ENCODE results near the gene RALGAPA2. TPM values are rescaled to one million over a fixed set of nuclear protein-coding genes. Genes with fewer than 3 reads are reported as not detected.

Gene RALGAPA2
- total RNA-seq, 2 donors from 2014 or later, result 40.2 to 45.4 TPM

GRCh38 chr20:20754714-20755113, 42.3 kb upstream of the RALGAPA2 start:
- H3K27ac ChIP-seq, result no peak overlapping the region
- H3K9me3 ChIP-seq, result no peaks in the 10 kb centered on the region
- H3K4me1 ChIP-seq, result peaks cover 4% of the 10 kb centered on the region
- no peak overlapping the region for H3K4me3 ChIP-seq
- DNase-seq (no peak), ATAC-seq (no peak)
- H3K36me3 ChIP-seq (replicated peaks in 1 of 2; ENCODE audit: insufficient read depth in 1 of 2, low read depth in 2 of 2), result no peaks in the 10 kb centered on the region
- intact Hi-C loops (cut with DNase I), result no loop called here
- TF ChIP-seq CTCF (IDR thresholded peaks at IDR 0.05) (no peak), POLR2A (IDR thresholded peaks at IDR 0.05) (no peak)
- no peaks in the 10 kb centered on the region for H3K27me3 ChIP-seq
- WGBS, 2 donors, result 63 to 67% methylated on average over 3 of the region's 3 CpGs

DNA sequence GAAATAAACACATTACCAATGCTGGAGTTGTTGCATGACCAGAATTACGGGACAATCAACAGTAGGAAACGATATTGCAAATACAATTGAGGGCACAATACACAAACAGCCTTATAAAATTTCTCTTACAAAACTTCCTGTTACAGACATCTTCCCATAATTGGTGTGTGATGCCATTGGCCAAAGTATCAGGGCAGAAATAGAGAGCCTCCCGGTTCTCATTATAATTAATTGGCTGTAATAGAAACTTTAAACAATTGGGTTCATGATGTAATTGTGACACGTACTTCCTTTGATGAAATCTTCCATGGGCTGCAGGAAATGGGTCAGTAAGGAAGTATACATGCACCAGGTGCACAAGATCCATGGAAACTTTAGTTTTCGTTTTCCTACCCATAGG, 40.3 kb upstream of the RALGAPA2 start:
- DNase-seq (no peak), ATAC-seq (no peak)
- 48 to 54% methylated on average over 5 of the region's 5 CpGs for WGBS, 2 donors
- TF ChIP-seq CTCF (IDR thresholded peaks at IDR 0.05) (no peak), POLR2A (IDR thresholded peaks at IDR 0.05) (no peak)
- Histone ChIP-seq H3K4me3 (no peak overlapping the region), H3K27me3 (no peaks in the 10 kb centered on the region), H3K4me1 (no peaks in the 10 kb centered on the region), H3K27ac (no peak overlapping the region), H3K36me3 (replicated peaks in 1 of 2; ENCODE audit: insufficient read depth in 1 of 2, low read depth in 2 of 2) (no peaks in the 10 kb centered on the region), H3K9me3 (no peaks in the 10 kb centered on the region)
- intact Hi-C loops (cut with DNase I), result no loop called here

DNA sequence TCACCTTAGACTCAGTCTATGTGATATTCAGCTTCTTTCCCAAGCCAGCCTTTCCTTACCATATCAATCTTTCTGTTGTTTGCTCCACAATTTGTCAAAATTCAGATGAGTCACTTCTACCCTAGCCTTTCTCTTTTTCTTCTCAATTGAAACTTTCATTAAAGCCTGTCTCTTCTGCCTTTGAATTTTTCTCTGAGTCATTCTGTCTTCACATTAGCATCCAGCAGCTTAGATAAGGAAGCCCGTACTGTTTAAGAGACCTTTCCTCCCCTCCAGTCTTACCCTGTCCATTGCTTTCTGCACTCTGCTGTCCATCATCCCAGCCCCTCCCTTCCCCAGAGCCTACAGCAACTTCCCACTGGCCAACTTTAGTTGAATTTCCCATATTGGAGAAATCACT, 34.9 kb upstream of the RALGAPA2 start:
- H3K9me3 ChIP-seq, result no peaks in the 10 kb centered on the region
- H3K36me3 ChIP-seq (replicated peaks in 1 of 2; ENCODE audit: insufficient read depth in 1 of 2, low read depth in 2 of 2), result no peaks in the 10 kb centered on the region
- no peaks in the 10 kb centered on the region for H3K27me3 ChIP-seq
- peaks cover 15% of the 10 kb centered on the region for H3K4me1 ChIP-seq
- H3K4me3 ChIP-seq, result no peak overlapping the region
- no peak for DNase-seq
- TF ChIP-seq POLR2A (IDR thresholded peaks at IDR 0.05), result no peak
- TF ChIP-seq CTCF (IDR thresholded peaks at IDR 0.05), result no peak
- 43 to 50% methylated on average over 1 of the region's 1 CpG for WGBS, 2 donors
- no peak overlapping the region for H3K27ac ChIP-seq
- ATAC-seq, result no peak
- intact Hi-C loops (cut with DNase I), result no loop called here

- H3K4me3 ChIP-seq, result no peak overlapping the region
- H3K27ac ChIP-seq, result peak overlapping the region in 3 of 4 donors; percentile 43 to 78 (median 63)
- intact Hi-C loops (cut with DNase I), result no loop called here
- no peaks in the 10 kb centered on the region for H3K36me3 ChIP-seq (replicated peaks in 1 of 2; ENCODE audit: insufficient read depth in 1 of 2, low read depth in 2 of 2)
- H3K27me3 ChIP-seq, result no peaks in the 10 kb centered on the region
- peaks cover 28% of the 10 kb centered on the region for H3K4me1 ChIP-seq
- ATAC-seq (peak; percentile 31), DNase-seq (no peak)
- TF ChIP-seq POLR2A (IDR thresholded peaks at IDR 0.05), result no peak
- WGBS, 2 donors, result 53 to 55% methylated on average over 5 of the region's 5 CpGs
- no peaks in the 10 kb centered on the region for H3K9me3 ChIP-seq
These were observed 31.8 kb upstream of the RALGAPA2 start for GRCh38 chr20:20744170-20744725.

GRCh38 chr20:20743511-20744169, 31.2 kb upstream of the RALGAPA2 start:
- H3K36me3 ChIP-seq (replicated peaks in 1 of 2; ENCODE audit: insufficient read depth in 1 of 2, low read depth in 2 of 2), result no peaks in the 10 kb centered on the region
- peaks cover 28% of the 10 kb centered on the region for H3K4me1 ChIP-seq
- intact Hi-C loops (cut with DNase I), result no loop called here
- no peaks in the 10 kb centered on the region for H3K9me3 ChIP-seq
- peak in 1 of 3 donors; percentile 11 for TF ChIP-seq POLR2A (IDR thresholded peaks at IDR 0.05)
- no peak for TF ChIP-seq CTCF (IDR thresholded peaks at IDR 0.05)
- peak overlapping the region; percentile 37 to 78 (median 53) for H3K27ac ChIP-seq
- WGBS, 2 donors, result 27 to 42% methylated on average over 15 of the region's 15 CpGs
- no peak overlapping the region for H3K4me3 ChIP-seq
- no peaks in the 10 kb centered on the region for H3K27me3 ChIP-seq
- ATAC-seq (peak; percentile 75), DNase-seq (peak; percentile 22 to 43 (median 41))

Measured in body of pancreas (tissue), 4 donors.